Activated T-cell treated with anti-CD3 and anti-CD28 coated beads for 48 hours (primary cell): ENCODE results near the gene SAMD4B.
"Not testable (repeated sequence)": the region's sequence is repeated elsewhere in the genome, so short reads cannot be mapped to it uniquely, and the experiment has no call there.

Source experiments
- DNase-seq: peaks from one replicate; pipeline ENCODE4 v3.0.0-alpha.2; 2020; ENCODE audit warnings: low read depth

Gene SAMD4B

DNA sequence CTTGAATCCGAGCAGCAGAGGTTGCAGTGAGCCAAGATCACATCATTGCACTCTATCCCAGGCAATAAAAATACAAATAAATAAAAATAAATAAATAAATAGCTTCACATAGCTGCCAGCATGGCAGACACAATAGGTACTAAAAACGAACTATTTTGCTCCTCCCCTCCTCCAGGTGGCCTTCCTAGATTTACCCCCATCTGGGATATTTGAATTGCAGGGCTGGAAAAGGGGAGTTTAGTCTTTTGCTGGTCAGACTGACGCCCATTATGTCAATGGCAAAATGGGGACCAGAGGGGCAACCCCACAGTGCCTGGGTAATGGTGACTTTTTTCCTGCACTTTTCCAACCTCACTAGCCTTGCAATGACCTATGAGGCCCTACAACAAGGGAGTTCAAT lies 5.7 kb upstream of the SAMD4B start:
- no peak for DNase-seq

DNA sequence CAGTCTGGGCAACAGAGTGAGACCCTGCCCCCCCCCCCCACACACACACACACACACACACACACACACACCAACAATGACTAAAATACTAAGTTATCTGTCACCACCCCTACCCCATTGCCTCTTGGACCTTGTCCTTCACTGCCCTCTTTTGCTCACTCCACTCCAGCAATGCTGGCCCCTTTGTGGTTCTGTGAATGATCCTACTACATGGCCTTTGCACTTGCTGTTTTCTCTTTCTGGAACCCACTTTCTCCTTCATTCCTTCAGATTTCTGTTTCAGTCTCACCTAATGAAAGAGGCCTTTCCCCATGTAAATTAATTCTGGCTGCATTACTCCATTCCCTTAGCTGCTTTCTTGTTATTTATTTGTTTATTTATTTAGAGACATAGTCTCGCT lies 2.5 kb upstream of the SAMD4B start:
- DNase-seq, result no peak

DNA sequence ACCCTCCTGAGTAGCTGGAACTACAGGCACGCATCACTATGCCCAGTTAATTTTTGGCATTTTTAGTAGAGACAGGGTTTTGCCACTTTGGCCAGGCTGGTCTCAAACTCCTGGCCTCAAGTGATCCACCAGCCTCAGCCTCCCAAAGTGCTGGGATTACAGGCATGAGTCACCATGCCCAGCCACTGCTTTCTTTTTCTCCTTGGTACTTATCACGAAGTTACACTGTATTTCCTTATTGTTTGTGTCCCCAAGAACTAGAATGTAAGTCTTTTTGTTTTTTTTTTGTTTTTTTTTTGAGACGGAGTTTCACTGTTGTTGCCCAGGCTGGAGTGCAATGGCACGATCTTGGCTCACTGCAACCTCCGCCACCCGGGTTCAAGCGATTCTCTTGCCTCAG lies 2.1 kb upstream of the SAMD4B start:
- DNase-seq, result not testable (repeated sequence)

DNA sequence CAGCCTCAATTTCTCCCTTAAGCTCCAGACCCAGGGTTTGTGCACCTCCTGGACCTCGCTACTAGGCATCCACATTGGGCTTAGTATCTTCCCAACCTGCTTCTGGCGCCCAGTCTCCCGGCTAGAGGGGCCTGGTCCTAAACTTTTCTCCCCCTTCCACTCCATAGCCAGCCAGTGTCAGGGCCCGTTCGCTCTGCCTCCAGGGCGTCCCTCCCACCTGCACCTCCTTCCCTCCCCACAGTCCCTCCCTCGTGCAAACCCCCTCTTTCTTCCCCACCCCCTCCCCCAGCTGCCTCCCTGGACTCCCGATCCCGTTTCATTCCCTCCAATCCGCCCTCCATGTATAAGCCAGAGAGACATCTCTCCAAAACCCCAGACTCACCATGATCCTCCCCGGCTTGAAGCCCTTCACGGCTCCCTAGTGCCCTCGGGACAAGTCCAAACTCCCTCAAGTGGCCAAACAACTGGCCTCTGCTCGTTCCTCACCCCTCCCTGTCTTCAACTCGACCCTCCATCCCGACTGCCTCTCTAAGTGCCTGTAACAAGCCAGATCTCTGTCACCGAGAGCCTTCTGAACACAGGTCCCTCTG lies 997 bp upstream of the SAMD4B start:
- no peak for DNase-seq

DNA sequence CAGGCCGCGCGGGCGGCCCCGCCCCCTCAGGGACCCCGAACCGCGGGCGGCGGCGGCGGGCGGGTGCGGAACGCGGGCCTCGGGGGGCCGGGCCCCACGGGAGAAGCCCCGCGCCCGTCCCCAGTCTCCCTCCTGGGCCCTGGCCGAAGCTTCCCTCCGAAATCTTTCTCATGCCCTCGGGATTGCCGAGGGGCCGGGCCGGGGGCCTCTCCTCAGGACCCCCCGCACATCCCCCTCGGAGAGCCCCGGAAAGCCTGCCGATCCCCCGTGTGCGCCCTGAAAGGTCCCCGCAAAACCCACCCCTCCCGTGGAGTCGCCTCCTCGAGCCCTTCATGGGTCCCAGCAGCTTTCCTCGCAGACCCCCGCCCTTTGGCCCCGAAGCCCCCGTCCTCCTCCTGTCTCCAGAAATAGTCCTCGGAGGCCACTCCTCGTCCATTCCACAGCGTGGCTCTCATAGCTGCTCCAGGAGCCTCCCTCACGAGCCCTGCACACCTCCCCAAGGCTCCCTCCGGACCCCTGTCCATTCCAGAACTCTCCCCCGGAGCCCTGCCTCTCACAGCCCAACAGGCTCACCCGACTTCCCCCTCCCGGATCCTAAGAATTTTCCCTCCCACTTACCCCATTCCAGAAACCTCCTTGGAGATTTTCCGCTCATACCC lies 555 bp downstream of the SAMD4B start:
- DNase-seq, result no peak

DNA sequence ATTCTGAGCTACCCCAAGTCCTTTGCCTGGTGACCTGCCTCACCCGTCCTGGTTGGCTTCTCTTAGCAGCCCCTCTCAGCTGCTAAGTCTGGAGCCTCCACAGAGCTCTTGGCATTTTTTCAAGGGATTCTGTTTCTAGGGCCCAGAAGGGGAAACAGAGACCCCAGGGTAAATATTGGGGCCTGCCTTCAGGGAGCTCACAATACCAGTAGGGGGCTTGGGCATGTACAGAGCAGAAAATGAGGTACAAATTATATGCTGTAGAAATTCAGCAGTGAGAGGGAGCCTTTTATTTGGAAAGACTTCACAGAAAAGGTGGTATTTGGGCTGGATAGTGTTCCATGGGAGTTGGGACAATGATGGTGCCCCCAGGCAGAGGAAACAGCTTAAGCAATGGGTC lies 3.7 kb downstream of the SAMD4B start:
- DNase-seq, result no peak

DNA sequence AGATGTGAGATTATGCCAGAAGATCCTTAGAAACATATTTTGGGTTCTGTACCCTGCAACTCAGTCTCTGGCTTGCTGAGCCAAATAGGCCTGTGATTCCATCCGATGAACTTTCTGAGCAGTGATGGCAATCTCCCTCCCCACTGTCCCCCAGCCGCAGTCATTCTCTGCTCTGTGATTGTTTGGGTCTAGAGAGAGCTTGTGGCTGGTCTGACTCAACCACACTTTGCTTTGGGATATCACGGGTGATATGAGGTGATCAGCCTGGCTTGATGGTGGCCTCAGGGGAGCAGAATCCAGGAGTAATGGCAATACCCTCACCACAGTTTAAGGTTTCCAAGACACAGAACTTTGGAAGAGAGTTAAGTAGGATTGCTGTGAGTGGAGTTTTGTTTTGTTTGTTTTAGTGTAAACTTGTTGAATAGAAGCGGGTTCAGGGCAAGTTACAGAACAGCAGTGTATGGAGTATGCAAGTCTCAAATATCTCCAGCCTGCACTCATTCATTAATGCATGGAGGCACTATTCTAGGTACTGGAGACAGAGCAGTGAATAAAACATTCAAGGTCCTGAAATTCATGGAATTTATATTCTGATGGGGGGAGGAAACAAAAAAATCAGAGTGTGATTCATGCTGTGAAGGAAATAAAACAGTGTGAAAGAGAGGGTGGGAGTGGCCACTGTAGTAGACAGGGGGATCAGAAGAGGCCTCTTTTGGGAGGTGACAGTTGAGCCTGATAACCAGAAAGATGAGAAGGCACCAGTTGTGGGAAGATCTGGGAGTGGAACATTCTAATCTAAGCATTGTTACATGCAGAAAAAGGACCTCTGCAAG lies 5.3 kb downstream of the SAMD4B start:
- no peak for DNase-seq

DNA sequence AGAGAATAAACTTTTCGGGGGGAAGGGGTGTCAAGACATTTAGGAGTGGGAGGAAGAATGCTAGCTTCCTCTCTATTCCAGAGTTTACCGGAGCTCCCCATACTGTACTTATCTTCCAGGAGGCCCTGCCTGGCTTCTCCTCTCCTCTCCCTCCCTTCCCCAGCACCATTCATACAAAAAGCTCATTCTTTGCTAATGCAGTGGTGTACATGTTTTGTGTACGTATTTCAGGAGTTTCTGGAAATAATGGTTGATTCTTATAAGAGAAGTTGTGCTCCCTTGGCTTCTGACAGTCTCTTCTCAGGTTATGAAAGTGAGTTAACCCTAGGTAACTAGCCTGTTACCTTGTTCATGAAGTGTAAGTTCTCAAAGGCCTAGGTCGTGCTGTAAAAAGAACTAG lies 7.1 kb downstream of the SAMD4B start:
- no peak for DNase-seq

DNA sequence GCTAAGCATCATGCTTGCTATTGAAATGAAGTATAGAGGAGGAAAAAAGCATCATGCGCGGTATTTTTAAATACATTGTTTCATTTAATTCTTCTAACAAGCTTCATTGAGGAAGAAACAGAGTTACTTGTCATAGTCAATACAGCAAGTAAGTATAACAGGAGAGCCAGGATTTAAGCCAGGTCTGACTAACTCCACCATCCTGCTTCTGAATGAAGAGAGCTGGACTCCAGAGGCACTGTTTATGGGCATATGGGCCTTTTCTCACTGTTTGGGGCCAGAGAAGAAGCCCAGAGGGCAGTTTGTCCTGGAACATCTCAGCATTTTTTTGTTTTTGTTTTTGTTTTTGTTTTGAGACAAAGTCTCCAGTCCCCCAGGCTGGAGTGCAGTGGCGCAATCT lies 7.9 kb downstream of the SAMD4B start:
- no peak for DNase-seq

DNA sequence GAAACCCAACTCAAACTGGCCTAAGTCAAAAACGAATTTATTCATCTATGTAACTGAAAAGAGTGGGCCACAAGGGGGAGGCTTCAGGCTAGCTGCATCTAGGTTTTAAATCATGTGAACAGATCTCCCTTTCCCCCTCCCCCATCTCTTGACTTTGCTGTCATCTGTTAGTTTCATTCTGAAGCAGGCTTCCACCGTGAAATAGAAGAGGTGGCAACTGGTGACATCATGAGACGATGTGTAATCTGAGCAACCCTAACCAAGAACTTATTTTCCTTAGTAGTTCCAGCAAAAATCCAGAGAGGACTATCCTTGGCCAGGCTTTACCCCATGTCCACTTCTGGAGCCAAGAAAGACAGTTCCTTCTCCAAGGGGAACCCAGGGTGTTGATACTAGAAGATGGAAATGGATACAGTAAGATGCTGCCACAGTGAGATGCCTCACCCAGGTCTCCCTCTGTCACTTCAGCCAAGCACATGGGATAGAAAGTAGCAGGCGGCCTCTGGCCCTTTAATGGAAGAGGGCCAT lies 9.4 kb downstream of the SAMD4B start:
- peak; percentile 25 for DNase-seq

DNA sequence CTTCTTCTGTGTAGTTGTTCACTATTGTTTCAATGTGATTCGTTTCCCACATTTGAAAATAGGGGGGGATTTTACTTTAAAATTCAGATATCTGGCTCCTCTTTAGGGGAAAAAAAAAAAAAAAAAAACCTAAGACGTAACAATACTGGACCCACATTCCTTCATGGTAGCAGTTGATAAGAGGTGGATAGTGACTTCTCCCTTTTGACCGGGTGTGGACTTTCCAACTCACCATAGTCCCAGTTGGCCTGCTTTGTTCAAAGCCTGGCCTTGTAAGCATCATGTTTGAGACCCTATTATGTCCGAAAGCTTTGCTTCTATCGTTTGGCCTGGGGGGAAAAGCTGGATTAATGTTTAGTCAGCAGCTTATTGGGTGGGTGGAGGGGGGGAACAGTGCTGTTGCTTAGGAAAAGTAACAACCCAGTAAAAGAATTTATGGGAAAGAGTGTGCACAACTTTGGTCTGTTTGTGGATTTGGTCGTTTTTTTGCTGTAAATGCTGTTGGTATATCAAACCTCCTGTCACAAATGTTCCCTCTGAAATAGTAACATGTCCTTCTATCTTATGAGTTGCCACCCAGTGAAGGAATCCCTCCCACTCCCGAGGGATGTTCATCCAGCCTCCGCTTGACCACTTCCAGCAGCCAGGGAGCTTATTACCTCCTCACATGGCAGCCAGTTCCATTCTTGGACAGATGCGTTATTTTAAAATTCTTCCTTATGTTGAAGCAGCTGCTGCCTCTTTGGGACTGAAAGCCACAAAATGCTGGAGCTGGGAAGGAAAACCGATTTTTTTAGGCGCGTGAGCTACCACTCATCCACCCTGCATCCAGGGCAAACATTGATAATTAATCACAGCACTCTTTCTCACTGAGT lies 10.4 kb downstream of the SAMD4B start:
- no peak for DNase-seq

DNA sequence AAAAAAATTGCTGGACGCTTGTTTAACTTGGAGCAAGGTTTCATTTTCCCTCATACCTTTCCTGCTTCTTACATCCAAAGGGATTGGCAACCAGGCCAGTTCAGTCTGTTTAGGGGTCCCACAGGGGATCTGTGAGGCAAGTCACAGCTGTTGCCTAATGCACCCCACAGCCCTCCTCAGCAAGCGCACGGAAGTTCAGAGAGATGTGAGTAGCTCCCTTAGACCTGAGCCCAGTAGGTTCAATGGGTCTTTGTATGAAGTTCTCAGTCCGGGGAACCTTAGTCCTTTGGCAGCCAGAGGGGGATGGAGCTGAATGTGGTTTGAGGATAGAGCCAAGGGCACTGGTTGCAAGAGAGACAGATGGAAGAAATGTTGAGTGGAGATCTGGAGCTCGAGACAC lies 13.0 kb downstream of the SAMD4B start:
- DNase-seq, result no peak

DNA sequence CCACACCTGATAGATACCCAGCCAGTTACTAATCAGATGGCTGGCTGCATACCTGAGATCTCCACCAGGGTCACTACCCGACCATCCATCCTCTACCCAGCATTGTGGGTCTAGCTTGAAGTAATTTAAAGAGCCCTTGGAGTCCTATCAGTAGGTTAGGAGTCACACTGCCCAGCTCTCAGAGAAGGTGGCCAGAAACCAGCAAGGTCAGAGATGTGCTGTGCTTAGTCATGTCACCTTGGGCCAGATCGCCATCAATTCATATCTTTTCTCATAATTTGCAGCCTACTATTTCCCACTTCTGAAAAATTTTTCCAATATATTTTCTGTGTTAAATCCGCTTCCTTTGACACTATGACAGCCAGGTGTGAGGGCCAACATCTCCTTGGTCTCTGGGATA lies 13.9 kb downstream of the SAMD4B start:
- DNase-seq, result no peak

DNA sequence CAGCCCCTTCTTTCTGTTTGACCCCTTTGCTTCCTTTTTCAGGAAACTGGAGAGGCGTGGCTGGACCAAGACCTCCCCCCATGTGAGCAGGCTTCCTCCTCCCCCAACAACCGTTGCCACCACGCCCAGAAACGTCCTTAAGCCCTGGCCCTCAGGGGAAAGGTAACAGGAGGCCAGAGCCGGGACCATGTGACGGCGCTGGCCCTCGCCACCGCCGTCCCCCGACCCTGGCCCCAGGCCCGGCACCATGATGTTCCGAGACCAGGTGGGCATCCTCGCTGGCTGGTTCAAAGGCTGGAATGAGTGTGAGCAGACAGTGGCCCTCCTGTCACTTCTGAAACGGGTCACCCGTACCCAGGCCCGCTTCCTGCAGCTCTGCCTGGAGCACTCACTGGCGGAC lies 14.4 kb downstream of the SAMD4B start:
- DNase-seq, result no peak

DNA sequence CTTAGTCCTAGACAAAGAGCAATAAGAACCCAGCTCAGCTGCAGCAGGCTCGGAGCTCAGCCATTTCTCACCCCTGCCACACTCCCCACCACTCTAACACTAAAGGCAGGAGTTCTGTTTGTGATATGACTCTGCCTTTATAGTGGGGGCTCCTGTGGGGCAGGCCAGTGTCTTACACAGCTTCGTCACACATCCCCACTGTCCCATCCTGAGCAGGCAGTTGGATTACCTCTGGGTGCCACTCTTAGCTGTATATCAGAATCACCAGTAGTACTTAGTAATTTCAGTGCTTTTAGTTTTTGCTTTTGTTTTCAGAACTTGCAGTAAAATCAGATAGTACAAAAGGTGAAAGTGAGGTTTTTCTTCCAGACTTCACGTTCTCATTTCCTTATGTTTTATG lies 16.8 kb downstream of the SAMD4B start:
- no peak for DNase-seq

DNA sequence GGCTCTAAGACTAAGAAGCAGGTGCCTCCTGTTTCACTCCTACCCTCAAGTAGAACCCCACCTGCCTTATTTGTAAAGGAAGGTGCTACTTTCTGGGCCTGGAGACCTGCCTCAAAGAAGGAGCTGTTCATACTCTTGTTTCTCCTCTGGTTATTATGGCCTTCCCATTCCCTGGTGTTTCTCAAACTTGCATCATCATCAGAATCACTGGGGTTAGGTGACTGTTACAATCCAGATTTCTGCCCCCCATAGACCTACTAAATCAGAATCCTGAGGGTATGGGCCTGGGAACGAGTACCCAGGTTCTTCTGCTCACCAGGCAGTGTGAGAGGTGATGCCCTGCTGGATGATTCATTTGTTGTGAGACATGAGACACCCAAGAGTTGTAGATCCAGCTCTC lies 18.4 kb downstream of the SAMD4B start:
- no peak for DNase-seq

DNA sequence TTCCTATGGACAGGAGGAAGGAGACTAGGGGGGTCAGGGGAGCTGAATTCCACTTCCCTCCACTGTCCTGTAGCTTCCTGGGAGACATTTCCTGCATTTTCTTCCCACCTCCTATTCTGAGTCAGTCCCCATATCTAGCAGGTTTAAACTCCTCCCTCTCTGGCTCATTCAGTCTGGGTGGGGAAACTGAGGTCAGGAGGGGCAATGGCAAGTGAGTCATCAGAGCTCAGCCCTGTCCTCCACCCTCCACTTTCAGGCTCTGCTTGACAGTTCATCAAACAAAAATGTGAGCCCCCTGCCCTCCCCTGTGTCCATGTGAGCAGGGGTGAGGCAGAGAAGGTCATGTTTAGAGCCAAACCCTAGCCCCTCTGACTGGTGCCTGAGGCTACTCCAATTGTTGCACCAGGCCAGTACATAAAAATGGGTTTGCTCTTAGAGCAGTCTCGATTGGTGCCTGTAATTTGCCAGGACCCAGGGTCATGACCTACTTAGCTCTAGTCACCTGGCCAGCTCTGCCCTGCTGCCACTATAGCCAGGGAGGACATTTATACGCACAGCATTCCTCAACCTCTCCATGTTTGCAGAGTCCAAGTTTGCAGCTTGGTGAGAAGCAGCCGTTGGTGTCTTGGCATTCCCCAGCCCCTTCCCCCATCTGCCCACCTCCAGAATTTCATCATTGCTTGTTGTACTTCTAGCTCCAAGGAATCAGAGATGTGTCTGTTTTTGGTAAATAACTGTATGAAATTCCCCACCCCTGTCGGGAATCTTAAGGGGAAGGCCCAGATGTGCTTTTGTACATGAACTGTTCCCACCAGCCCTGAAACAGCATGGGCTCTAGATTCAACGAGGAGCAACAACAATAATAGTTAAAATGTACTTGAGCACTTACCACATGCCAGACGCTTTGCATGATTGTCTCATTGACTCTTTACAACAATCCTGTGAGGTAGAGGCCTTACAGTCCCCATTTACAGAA lies 20.7 kb downstream of the SAMD4B start:
- no peak for DNase-seq

DNA sequence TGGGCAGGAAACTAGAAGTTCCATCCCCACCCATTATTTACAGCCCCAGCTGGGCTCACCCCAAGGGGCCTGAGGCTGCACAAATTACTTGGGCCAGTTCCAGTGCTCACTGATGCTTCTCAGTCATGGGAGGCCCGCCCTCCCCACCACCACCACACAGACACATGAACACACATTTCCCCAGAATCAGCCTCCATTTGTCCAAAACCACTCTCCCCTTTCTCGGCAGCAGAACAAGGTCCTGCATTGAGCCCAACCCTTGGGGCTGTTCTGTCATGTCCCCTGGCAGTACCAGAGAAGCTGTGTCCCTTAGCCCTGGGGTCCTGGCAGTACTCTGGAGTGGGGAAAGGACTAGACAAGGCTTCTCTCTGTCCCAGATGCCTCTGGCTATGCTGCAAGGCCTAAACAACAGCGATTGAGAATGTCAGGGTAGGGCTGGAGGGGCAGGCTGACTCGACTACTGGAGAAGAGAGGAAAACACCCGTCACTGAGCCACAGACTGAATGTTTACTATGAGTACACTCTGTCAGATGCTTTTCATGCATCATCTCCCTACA lies 21.8 kb downstream of the SAMD4B start:
- DNase-seq, result no peak

DNA sequence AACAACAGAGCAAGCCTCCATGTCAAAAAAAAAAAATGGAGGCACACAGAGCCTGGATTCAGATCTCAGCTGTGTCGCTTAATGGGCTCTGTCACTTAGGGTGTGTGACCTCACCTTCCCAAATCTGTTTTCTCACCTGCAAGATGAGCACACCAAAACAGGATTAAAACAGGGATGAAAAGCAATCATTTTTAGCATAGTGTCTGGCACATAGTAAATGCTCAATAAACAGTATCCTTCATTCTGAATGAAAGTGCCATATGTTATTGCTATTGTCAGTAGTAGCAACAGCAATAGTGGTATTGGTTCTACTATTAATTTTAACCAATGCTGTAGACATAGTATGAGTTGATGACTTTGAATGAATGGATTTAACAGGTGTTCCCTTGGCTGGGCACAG lies 23.3 kb downstream of the SAMD4B start:
- DNase-seq, result no peak

DNA sequence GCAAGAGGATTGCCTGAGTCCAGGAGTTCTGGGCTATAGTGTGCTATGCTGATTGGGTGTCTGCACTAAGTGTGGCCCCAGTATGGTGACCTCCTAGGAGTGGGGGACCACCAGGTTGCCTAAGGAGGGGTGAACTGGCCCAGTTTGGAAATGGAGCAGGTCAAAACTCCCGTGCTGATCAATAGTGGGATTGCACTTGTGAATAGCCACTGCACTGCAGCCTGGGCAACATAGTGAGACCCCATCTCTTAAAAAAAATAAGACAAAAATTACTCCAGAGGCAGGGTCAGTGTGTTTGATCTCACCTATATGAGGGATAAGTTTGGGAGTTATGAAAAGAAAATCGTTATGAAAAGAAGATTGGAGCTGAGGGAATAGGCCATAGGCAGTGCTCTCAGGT lies 27.0 kb downstream of the SAMD4B start:
- no peak for DNase-seq

DNA sequence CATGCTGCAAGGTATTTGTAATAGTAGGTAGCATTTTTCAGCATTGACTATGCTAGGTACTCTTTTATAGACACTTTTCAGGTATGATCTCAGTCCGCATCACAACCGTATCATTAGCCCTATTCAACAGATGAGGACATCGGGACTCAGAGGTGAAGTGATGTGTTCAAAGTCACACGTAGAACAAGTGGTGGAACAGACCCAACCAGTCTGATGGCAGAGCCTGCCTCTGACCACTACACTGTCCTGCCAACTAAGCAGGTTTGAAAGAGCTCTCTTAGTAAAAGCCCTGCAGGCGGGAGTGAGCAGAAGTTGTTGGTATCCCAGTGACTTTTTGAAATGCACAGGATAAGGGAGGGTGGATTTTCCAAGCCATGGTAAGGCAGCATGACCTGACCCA lies 28.5 kb downstream of the SAMD4B start:
- DNase-seq, result no peak
